HG02678 (cell line): ENCODE measurements around the gene SKIL.
"Not testable (repeated sequence)": the region's sequence is repeated elsewhere in the genome, so short reads cannot be mapped to it uniquely, and the experiment has no call there.

Experiments used
- ATAC-seq: cut with Tn5 transposase; IDR thresholded peaks from one replicate; pipeline ENCODE4 v1.9.1; 2021; ENCODE audit warnings: mild to moderate bottlenecking, moderate library complexity; ENCODE audit not compliant: unreplicated experiment

Gene SKIL

GRCh38 chr3:170357176-170358041 lies at the start of gene SKIL:
Gene SKIL, plus strand, starts transcription at chr3:170357715. Its CDS starts 2,617 bp downstream, at chr3:170360332.
- ATAC-seq: peak; percentile 50

- ATAC-seq: no peak
Measured at GRCh38 chr3:170309046-170309445, 48.5 kb upstream of the SKIL start.

- no peak for ATAC-seq
Measured at GRCh38 chr3:170317954-170318353, 39.6 kb upstream of the SKIL start.

- ATAC-seq: no peak
Measured at GRCh38 chr3:170320461-170321121, 36.9 kb upstream of the SKIL start.

GRCh38 chr3:170321321-170322034 lies 36.0 kb upstream of the SKIL start:
- no peak for ATAC-seq

- no peak for ATAC-seq
Measured at GRCh38 chr3:170322566-170323269, 34.8 kb upstream of the SKIL start.

- no peak for ATAC-seq
Measured at GRCh38 chr3:170323331-170323730, 34.2 kb upstream of the SKIL start.

- ATAC-seq: no peak
Measured at GRCh38 chr3:170324962-170325361, 32.6 kb upstream of the SKIL start.

- ATAC-seq: no peak
Measured at GRCh38 chr3:170327040-170327808, 30.3 kb upstream of the SKIL start.

- not testable (repeated sequence) for ATAC-seq
Measured at GRCh38 chr3:170327868-170328548, 29.5 kb upstream of the SKIL start.

GRCh38 chr3:170330366-170330765 lies 27.1 kb upstream of the SKIL start:
- ATAC-seq: no peak

- ATAC-seq: no peak
Measured at GRCh38 chr3:170331143-170331542, 26.4 kb upstream of the SKIL start.

GRCh38 chr3:170337420-170337819 lies 20.1 kb upstream of the SKIL start:
- no peak for ATAC-seq

- no peak for ATAC-seq
Measured at GRCh38 chr3:170338690-170339340, 18.7 kb upstream of the SKIL start.

GRCh38 chr3:170342273-170342672 lies 15.2 kb upstream of the SKIL start:
- not testable (repeated sequence) for ATAC-seq

- not testable (repeated sequence) for ATAC-seq
Measured at GRCh38 chr3:170343859-170344258, 13.7 kb upstream of the SKIL start.

GRCh38 chr3:170344971-170345370 lies 12.5 kb upstream of the SKIL start:
- no peak for ATAC-seq

GRCh38 chr3:170346481-170347392 lies 10.8 kb upstream of the SKIL start:
- ATAC-seq: peak; percentile 50
